Measurements from ENCODE around the gene TMEM134.
"Not testable (repeated sequence)": the region's sequence is repeated elsewhere in the genome, so short reads cannot be mapped to it uniquely, and the experiment has no call there.

The TMEM134 gene

GRCh38 chr11:67468759-67469507, at the start of gene TMEM134:
TMEM134 (minus strand) TSS chr11:67469251; CDS start chr11:67469192, 59 bp downstream.
- Mint-ChIP-seq H3K27ac (peak within 1 kb of the TSS; percentile 95), H3K27me3 (ENCODE audit: low read depth, poor library complexity) (peaks cover 9% of the 10 kb centered on the region), H3K4me1 (peaks cover 34% of the 10 kb centered on the region), H3K9me3 (no peaks in the 10 kb centered on the region), H3K4me3 (peak within 1 kb of the TSS; percentile 89), H3K36me3 (ENCODE audit: low read depth) (peaks cover 4% of the 10 kb centered on the region)
- TF ChIP-seq CTCF (IDR thresholded peaks at IDR 0.05) = peak; percentile 15
- peak; percentile 94 for DNase-seq

GRCh38 chr11:67517784-67518552, 48.9 kb upstream of the TMEM134 start:
- Mint-ChIP-seq H3K36me3 (ENCODE audit: low read depth) (no peaks in the 10 kb centered on the region), H3K27me3 (ENCODE audit: low read depth, poor library complexity) (peaks cover 36% of the 10 kb centered on the region), H3K4me3 (no peak overlapping the region), H3K4me1 (no peaks in the 10 kb centered on the region), H3K9me3 (no peaks in the 10 kb centered on the region), H3K27ac (no peak overlapping the region)
- TF ChIP-seq CTCF (IDR thresholded peaks at IDR 0.05) = no peak
- no peak for DNase-seq

- no peak for TF ChIP-seq CTCF (IDR thresholded peaks at IDR 0.05)
- DNase-seq = no peak
- Mint-ChIP-seq H3K27me3 (ENCODE audit: low read depth, poor library complexity) (peaks cover 45% of the 10 kb centered on the region), H3K4me1 (no peaks in the 10 kb centered on the region), H3K9me3 (no peaks in the 10 kb centered on the region), H3K27ac (no peak overlapping the region), H3K36me3 (ENCODE audit: low read depth) (no peaks in the 10 kb centered on the region), H3K4me3 (no peak overlapping the region)
These were observed 47.8 kb upstream of the TMEM134 start for GRCh38 chr11:67516806-67517205.

- Mint-ChIP-seq H3K4me1 (peaks cover 13% of the 10 kb centered on the region), H3K27ac (no peak overlapping the region), H3K36me3 (ENCODE audit: low read depth) (no peaks in the 10 kb centered on the region), H3K4me3 (no peak overlapping the region), H3K27me3 (ENCODE audit: low read depth, poor library complexity) (peaks cover 62% of the 10 kb centered on the region), H3K9me3 (no peaks in the 10 kb centered on the region)
- TF ChIP-seq CTCF (IDR thresholded peaks at IDR 0.05) = no peak
- DNase-seq = no peak
These were observed 45.1 kb upstream of the TMEM134 start for GRCh38 chr11:67514116-67514515.

- not testable (repeated sequence) for H3K9me3 Mint-ChIP-seq; H3K27ac Mint-ChIP-seq; DNase-seq; H3K4me3 Mint-ChIP-seq; H3K36me3 Mint-ChIP-seq (ENCODE audit: low read depth)
- H3K4me1 Mint-ChIP-seq = peaks cover 31% of the 10 kb centered on the region
- H3K27me3 Mint-ChIP-seq (ENCODE audit: low read depth, poor library complexity) = peaks cover 67% of the 10 kb centered on the region
These were observed 42.5 kb upstream of the TMEM134 start for GRCh38 chr11:67511558-67511957.

- no peak for TF ChIP-seq CTCF (IDR thresholded peaks at IDR 0.05)
- Mint-ChIP-seq H3K9me3 (no peaks in the 10 kb centered on the region), H3K36me3 (ENCODE audit: low read depth) (no peaks in the 10 kb centered on the region), H3K4me3 (peak overlapping the region; percentile 86), H3K4me1 (peaks cover 42% of the 10 kb centered on the region), H3K27me3 (ENCODE audit: low read depth, poor library complexity) (peaks cover 53% of the 10 kb centered on the region), H3K27ac (no peak overlapping the region)
- no peak for DNase-seq
These were observed 40.9 kb upstream of the TMEM134 start for GRCh38 chr11:67510023-67510345.
